ENCODE measurements around the gene PPM1F.

DNA sequence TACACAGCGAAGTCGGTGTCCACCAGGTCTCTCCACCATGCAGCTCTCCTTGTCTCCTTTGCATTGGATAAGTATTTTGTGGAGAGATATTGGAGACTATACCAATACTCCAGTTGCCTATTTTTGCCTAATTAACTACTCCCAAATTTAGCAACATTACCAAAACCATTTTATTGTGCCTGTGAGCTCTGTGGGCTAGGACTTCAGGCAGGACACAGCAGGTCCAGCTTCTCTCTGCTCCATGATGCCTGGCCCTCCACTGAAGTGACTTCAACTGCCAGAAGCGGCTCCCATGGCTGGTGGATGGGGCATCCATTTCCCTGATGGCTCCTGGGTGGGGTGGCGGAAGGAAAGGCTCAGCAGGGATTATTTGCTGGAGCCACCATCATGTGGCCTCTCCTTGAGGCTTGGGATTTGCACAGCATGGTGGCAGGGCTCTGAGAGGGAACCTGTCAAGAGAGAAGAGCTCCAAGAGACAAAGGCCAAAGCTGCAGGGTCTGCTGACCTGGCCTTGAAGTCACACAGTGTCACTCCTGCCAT lies 48.3 kb downstream of the PPM1F start:
- TF ChIP-seq, protein P1, sequence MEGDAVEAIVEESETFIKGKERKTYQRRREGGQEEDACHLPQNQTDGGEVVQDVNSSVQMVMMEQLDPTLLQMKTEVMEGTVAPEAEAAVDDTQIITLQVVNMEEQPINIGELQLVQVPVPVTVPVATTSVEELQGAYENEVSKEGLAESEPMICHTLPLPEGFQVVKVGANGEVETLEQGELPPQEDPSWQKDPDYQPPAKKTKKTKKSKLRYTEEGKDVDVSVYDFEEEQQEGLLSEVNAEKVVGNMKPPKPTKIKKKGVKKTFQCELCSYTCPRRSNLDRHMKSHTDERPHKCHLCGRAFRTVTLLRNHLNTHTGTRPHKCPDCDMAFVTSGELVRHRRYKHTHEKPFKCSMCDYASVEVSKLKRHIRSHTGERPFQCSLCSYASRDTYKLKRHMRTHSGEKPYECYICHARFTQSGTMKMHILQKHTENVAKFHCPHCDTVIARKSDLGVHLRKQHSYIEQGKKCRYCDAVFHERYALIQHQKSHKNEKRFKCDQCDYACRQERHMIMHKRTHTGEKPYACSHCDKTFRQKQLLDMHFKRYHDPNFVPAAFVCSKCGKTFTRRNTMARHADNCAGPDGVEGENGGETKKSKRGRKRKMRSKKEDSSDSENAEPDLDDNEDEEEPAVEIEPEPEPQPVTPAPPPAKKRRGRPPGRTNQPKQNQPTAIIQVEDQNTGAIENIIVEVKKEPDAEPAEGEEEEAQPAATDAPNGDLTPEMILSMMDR (IDR thresholded peaks at IDR 0.05; ENCODE audit: insufficient read depth, low read length, poor library complexity, severe bottlenecking) = no peak
- TF ChIP-seq EZH2phosphoT487 (conservative IDR thresholded peaks at IDR 0.05; ENCODE audit: low read length) = no peak

Measured in SU-DHL-6 (cell line).